OCI-LY7 (cell line): ENCODE results near the gene TSPAN5. TPM values are rescaled to one million over a fixed set of nuclear protein-coding genes. Genes with fewer than 3 reads are reported as not detected.

Experiments
- BruUV-seq: library from RNA; stranded (reverse); fragments of 400-500 nt; replicated peaks from 2 replicates; lab custom pipeline; 2021; lab: Mats Ljungman, UMichigan
- CTCF ChIA-PET: fragments of 300-600 bp; sonication (Branson Sonifier 250); formaldehyde crosslinking; loops from one replicate; lab custom pipeline; 2022; ENCODE audit warnings: antibody characterized with exemption; ENCODE audit not compliant: unreplicated experiment; lab: Charles Lee
- POLR2A ChIA-PET: fragments of 300-600 bp; sonication (Branson Sonifier 250); formaldehyde crosslinking; loops from one replicate; lab custom pipeline; 2022; ENCODE audit warnings: antibody characterized with exemption; lab: Charles Lee
- DNase-seq: peaks from one replicate; pipeline ENCODE4 v3.0.0-alpha.2; 2015; ENCODE audit warnings: low spot score
- H2AFZ ChIP-seq: fragments of 200-600 bp; sonication (generic), shearing (Covaris generic); 2 replicates; pipeline ENCODE4 v1.6.1; 2014; ENCODE audit warnings: mild to moderate bottlenecking, antibody characterized with exemption, low read length, moderate library complexity
- H3K27ac ChIP-seq: fragments of 200-600 bp; sonication (generic); 2 replicates; pipeline ENCODE4 v1.5.1; 2014; ENCODE audit warnings: mixed run types, low read depth, mild to moderate bottlenecking, moderate library complexity, low read length, inconsistent platforms; ENCODE audit not compliant: poor library complexity, severe bottlenecking
- H3K36me3 ChIP-seq: fragments of 200-600 bp; sonication (generic); 2 replicates; pipeline ENCODE4 v1.6.1; 2014; ENCODE audit warnings: mild to moderate bottlenecking, antibody characterized with exemption, low read length, moderate library complexity, mixed read lengths; ENCODE audit not compliant: insufficient read depth
- H3K4me1 ChIP-seq: fragments of 200-600 bp; sonication (generic); 2 replicates; pipeline ENCODE4 v1.5.1; 2014; ENCODE audit warnings: mild to moderate bottlenecking, low read length; ENCODE audit not compliant: insufficient read depth, poor library complexity, severe bottlenecking
- H3K4me2 ChIP-seq: fragments of 200-600 bp; sonication (generic); 2 replicates; pipeline ENCODE4 v1.6.1; 2014; ENCODE audit warnings: mild to moderate bottlenecking, low read length
- H3K4me3 ChIP-seq: fragments of 200-600 bp; sonication (generic); 2 replicates; pipeline ENCODE4 v1.5.1; 2014; ENCODE audit warnings: mild to moderate bottlenecking, low read depth, low read length; ENCODE audit not compliant: poor library complexity, severe bottlenecking
- H3K79me2 ChIP-seq: fragments of 200-600 bp; sonication (generic); 2 replicates; pipeline ENCODE4 v1.6.1; 2016; ENCODE audit warnings: low read depth, mild to moderate bottlenecking, low read length, moderate library complexity, mixed read lengths; ENCODE audit not compliant: insufficient read depth
- H3K9me2 ChIP-seq: fragments of 200-600 bp; sonication (generic); 2 replicates; pipeline ENCODE4 v1.6.1; 2016; ENCODE audit warnings: mild to moderate bottlenecking, low read length, mixed read lengths; ENCODE audit not compliant: insufficient read depth
- H3K9me3 ChIP-seq: fragments of 200-600 bp; sonication (generic); 2 replicates; pipeline ENCODE4 v1.6.1; 2014; ENCODE audit warnings: mild to moderate bottlenecking, mixed run types, low read length, mixed read lengths
- H4K20me1 ChIP-seq: fragments of 200-600 bp; sonication (generic); 2 replicates; pipeline ENCODE4 v1.6.1; 2014; ENCODE audit warnings: mild to moderate bottlenecking, antibody characterized with exemption, low read length, moderate library complexity, mixed read lengths; ENCODE audit not compliant: insufficient read depth
- EZH2phosphoT487 ChIP-seq: fragments of 200-600 bp; sonication (generic); IDR thresholded peaks from 2 replicates; pipeline ENCODE4 v1.6.1; 2018; ENCODE audit warnings: low read depth, borderline replicate concordance, mild to moderate bottlenecking, mixed run types, antibody characterized with exemption, low read length, moderate library complexity, mixed read lengths
- intact Hi-C: fragments of 100-400 bp; cut with micrococcal nuclease; formaldehyde crosslinking; loops from one replicate; pipeline ENCODE4 v1.10.0; 2022; ENCODE audit not compliant: unreplicated experiment
- total RNA-seq, 2 experiments: library from RNA; depleted of rRNA in 1 of 2; stranded (reverse); fragments of >200 nt in 1 of 2; shearing (Covaris generic) in 1 of 2; gene quantifications; 2 replicates each; pipeline ENCODE4 v1.2.3, GENCODE V29; 2014 to 2022
- TF ChIP-seq, protein P1 (sequence below): fragments of 200-600 bp; sonication (generic); conservative IDR thresholded peaks from 2 replicates; pipeline ENCODE4 v1.5.1; 2014; ENCODE audit warnings: mild to moderate bottlenecking, antibody characterized with exemption, low read length, moderate library complexity, mixed read lengths

TSPAN5 gene
- total RNA-seq, 2 experiments from 2014 or later = not detected

DNA sequence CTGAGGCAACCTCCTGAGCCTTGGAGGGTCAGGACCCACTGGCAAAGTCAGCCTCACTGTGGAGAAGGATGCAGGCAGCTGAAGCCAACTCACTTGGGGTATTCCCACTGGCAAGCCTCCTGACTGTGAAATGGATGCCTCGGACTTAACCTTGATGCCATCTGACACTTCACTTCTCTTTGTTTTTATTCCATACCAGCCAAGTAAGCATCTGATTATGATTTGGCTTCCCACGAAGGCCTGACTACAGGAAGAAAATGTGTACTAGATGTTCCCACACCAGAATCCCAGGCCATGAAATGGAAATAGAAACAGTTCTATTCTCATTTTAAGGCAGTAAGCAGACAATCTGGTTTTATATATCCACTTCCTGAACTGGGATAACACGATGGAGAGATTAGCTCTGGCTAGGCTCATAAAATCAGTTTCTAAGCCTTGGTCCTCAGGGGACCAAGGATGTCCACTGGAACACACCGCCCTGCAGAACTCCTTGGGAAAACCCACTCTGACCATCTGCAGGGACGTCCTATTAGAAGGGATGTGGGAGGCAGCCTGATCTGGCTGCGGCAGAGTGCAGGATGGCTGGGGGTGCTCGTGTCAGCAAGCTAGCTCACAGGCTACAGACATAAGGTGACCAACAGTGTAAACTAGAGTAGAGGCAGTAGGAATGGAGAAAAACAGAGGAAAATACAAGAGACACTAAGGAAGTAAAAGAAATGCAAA, 89.3 kb downstream of the TSPAN5 start:
- H3K9me2 ChIP-seq = no peaks in the 10 kb centered on the region
- TF ChIP-seq, protein P1, sequence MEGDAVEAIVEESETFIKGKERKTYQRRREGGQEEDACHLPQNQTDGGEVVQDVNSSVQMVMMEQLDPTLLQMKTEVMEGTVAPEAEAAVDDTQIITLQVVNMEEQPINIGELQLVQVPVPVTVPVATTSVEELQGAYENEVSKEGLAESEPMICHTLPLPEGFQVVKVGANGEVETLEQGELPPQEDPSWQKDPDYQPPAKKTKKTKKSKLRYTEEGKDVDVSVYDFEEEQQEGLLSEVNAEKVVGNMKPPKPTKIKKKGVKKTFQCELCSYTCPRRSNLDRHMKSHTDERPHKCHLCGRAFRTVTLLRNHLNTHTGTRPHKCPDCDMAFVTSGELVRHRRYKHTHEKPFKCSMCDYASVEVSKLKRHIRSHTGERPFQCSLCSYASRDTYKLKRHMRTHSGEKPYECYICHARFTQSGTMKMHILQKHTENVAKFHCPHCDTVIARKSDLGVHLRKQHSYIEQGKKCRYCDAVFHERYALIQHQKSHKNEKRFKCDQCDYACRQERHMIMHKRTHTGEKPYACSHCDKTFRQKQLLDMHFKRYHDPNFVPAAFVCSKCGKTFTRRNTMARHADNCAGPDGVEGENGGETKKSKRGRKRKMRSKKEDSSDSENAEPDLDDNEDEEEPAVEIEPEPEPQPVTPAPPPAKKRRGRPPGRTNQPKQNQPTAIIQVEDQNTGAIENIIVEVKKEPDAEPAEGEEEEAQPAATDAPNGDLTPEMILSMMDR = no peak
- TF ChIP-seq EZH2phosphoT487 = no peak
- no peaks in the 10 kb centered on the region for H3K79me2 ChIP-seq
- no peak overlapping the region for H3K27ac ChIP-seq
- BruUV-seq = no TSS peak
- no peaks in the 10 kb centered on the region for H3K36me3 ChIP-seq
- no peak overlapping the region for H2AFZ ChIP-seq
- ChIA-PET POLR2A (interaction anchor here (0.9 kb wide), 1 partner anchor 32 kb away, joined by 3 read pairs; no protein-coding TSS in a partner anchor), CTCF (no interaction called here)
- H3K4me3 ChIP-seq = no peak overlapping the region
- H4K20me1 ChIP-seq = no peaks in the 10 kb centered on the region
- H3K4me1 ChIP-seq = no peaks in the 10 kb centered on the region
- no peak overlapping the region for H3K4me2 ChIP-seq
- no peaks in the 10 kb centered on the region for H3K9me3 ChIP-seq
- intact Hi-C loops = no loop called here
- no peak for DNase-seq

DNA sequence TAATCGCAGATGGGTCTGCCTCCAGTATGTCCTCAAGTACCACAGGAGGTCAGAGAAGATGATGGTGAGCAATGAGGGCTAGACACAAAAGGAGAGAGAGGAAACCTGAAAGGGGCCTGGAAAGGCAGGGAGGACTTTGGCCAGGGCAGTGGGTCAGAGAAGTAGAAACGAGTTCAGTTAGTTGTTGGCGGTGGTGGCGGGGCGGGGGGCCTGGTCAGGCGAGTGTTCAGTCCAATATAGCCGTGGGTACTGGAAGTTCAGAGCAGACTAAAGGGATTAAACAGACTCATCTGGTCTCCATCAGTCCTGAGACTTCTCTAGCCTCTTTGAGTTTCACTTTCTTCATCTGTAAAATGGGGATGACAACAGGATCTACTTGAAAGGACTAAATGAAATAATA, 90.8 kb downstream of the TSPAN5 start:
- H2AFZ ChIP-seq = no peak overlapping the region
- no peaks in the 10 kb centered on the region for H3K4me1 ChIP-seq
- POLR2A ChIA-PET = interaction anchor here (0.6 kb wide), 1 partner anchor 15 kb away, joined by 3 read pairs; no protein-coding TSS in a partner anchor
- H3K27ac ChIP-seq = no peak overlapping the region
- H3K4me2 ChIP-seq = no peak overlapping the region
- intact Hi-C loops = no loop called here
- no peak overlapping the region for H3K4me3 ChIP-seq
- no peaks in the 10 kb centered on the region for H3K9me3 ChIP-seq
- H3K9me2 ChIP-seq = no peaks in the 10 kb centered on the region
- no peaks in the 10 kb centered on the region for H3K36me3 ChIP-seq
- no peak for TF ChIP-seq EZH2phosphoT487
- TF ChIP-seq, protein P1 = no peak
- BruUV-seq = no TSS peak
- H3K79me2 ChIP-seq = no peaks in the 10 kb centered on the region
- no peak for DNase-seq
- no peaks in the 10 kb centered on the region for H4K20me1 ChIP-seq
- CTCF ChIA-PET = no interaction called here

DNA sequence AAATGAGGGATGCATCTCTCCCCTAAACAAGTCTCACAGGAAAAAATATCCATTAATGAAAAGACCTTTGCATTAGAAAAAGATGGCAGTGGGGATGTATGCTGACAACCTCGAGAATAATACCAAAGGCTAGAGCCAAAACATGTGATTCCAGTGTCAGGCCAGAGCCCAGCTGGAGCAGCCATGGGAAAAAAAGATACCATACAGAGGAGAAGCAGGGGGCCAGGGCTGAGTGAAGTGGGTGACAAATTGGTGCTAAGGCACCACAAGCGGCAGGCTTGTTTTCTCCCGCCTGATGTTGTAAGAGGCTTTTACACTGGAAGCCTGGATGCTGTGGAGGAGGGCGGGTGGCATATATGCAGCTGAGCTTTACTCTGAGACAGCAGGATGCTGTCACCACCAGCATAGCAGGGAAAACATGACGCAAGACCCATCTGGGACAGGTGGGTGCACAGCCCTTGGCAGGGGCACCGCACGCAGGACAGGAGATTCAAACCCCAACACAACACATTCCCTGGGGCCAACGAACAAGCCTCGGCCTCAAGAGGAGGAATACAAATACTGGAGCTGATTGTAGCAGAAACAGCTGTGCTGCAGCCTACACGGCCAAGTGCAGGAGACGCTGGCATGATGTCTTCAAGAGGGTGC, 91.9 kb downstream of the TSPAN5 start:
- Histone ChIP-seq H3K4me3 (no peak overlapping the region), H3K79me2 (no peaks in the 10 kb centered on the region), H2AFZ (no peak overlapping the region), H3K27ac (no peak overlapping the region), H3K9me2 (no peaks in the 10 kb centered on the region), H4K20me1 (no peaks in the 10 kb centered on the region), H3K9me3 (no peaks in the 10 kb centered on the region), H3K4me1 (no peaks in the 10 kb centered on the region), H3K4me2 (no peak overlapping the region), H3K36me3 (no peaks in the 10 kb centered on the region)
- intact Hi-C loops = no loop called here
- BruUV-seq = no TSS peak
- POLR2A ChIA-PET = no interaction called here
- CTCF ChIA-PET = no interaction called here
- DNase-seq = no peak
- TF ChIP-seq EZH2phosphoT487 = no peak
- TF ChIP-seq, protein P1 = no peak
